Measurements from ENCODE around the gene CNNM2.

CNNM2 gene

DNA sequence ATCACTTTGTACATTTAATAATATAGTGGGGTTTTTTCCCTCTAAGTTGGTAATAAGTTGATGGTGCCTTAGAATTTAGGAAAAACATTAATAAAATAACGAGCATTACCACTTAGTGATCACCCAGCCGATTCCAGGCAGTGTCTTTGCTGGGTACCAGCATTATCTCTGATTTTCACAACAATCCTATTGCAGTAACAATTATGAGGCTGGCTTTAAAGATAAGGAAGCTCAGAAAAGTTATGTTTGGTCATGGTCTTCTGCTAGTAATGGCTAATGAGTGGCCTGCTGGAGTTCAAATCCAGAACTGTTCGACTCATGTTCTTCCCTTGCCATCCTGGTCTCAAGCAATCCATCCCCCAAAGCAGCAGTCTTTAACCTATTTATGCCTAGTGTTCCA, 127.9 kb downstream of the CNNM2 start:
- Histone ChIP-seq H3K27ac (ENCODE audit: low read length) (no peak overlapping the region), H3K4me3 (ENCODE audit: low read length) (no peak overlapping the region), H3K9me3 (ENCODE audit: control insufficient read depth, low read depth, low read length) (no peaks in the 10 kb centered on the region), H3K27me3 (ENCODE audit: control insufficient read depth, insufficient read depth, low read length) (no peaks in the 10 kb centered on the region), H3K36me3 (ENCODE audit: control insufficient read depth, low read depth, low read length) (no peaks in the 10 kb centered on the region), H3K9ac (ENCODE audit: low read length) (no peak overlapping the region), H3K4me1 (ENCODE audit: control insufficient read depth, low read depth, low read length) (peaks cover 24% of the 10 kb centered on the region)

GRCh38 chr10:103047381-103047780, 129.3 kb downstream of the CNNM2 start:
- Histone ChIP-seq H3K27me3 (ENCODE audit: control insufficient read depth, insufficient read depth, low read length) (no peaks in the 10 kb centered on the region), H3K9me3 (ENCODE audit: control insufficient read depth, low read depth, low read length) (no peaks in the 10 kb centered on the region), H3K36me3 (ENCODE audit: control insufficient read depth, low read depth, low read length) (no peaks in the 10 kb centered on the region), H3K27ac (ENCODE audit: low read length) (no peak overlapping the region), H3K9ac (ENCODE audit: low read length) (no peak overlapping the region), H3K4me3 (ENCODE audit: low read length) (no peak overlapping the region), H3K4me1 (ENCODE audit: control insufficient read depth, low read depth, low read length) (peaks cover 22% of the 10 kb centered on the region)

DNA sequence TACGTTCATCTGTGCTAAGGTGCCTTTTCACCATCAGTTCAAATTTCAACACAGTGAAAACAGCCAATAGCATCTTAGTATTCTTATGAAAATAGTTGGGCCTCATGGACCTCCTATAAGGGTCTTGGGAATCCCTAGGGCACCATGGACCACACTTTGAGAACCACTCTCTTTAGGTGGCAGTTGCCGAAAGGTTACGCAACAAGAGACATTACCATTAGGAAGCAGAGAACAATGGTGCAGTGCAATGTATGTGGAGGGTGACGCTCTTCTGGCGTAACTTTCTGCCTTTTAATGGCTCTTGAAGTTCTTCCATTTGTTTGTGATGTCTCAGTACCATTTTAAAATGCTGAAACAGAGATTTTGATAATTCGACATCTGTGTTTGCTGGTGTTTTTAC, 131.1 kb downstream of the CNNM2 start:
- Histone ChIP-seq H3K4me1 (ENCODE audit: control insufficient read depth, low read depth, low read length) (peaks cover 5% of the 10 kb centered on the region), H3K4me3 (ENCODE audit: low read length) (no peak overlapping the region), H3K9ac (ENCODE audit: low read length) (no peak overlapping the region), H3K27me3 (ENCODE audit: control insufficient read depth, insufficient read depth, low read length) (no peaks in the 10 kb centered on the region), H3K9me3 (ENCODE audit: control insufficient read depth, low read depth, low read length) (no peaks in the 10 kb centered on the region), H3K36me3 (ENCODE audit: control insufficient read depth, low read depth, low read length) (no peaks in the 10 kb centered on the region), H3K27ac (ENCODE audit: low read length) (no peak overlapping the region)

GRCh38 chr10:103053659-103054581, 135.8 kb downstream of the CNNM2 start:
- Histone ChIP-seq H3K4me1 (ENCODE audit: control insufficient read depth, low read depth, low read length) (no peaks in the 10 kb centered on the region), H3K27me3 (ENCODE audit: control insufficient read depth, insufficient read depth, low read length) (no peaks in the 10 kb centered on the region), H3K27ac (ENCODE audit: low read length) (no peak overlapping the region), H3K9me3 (ENCODE audit: control insufficient read depth, low read depth, low read length) (no peaks in the 10 kb centered on the region), H3K9ac (ENCODE audit: low read length) (no peak overlapping the region), H3K36me3 (ENCODE audit: control insufficient read depth, low read depth, low read length) (no peaks in the 10 kb centered on the region), H3K4me3 (ENCODE audit: low read length) (no peak overlapping the region)

DNA sequence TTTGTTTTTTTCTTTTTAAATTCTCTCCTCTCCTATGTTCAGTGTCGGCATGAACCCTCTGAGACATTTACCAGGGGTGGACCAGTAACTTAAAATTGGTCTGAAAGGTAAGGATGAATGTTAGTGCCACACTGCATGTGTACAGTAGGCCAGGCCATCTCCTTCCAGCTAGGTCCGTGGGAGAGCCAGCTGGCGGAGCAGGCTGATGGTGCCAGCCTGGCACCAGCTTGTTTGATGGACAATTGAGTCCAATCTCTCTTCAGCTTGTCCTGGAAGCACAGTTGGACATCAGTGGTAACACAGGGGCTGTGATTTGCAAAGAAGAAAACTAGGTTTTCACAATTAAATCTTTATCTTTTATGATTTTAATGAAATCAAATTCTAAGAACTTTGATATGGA, 136.5 kb downstream of the CNNM2 start:
- no peak overlapping the region for H3K4me3 ChIP-seq (ENCODE audit: low read length)
- H3K36me3 ChIP-seq (ENCODE audit: control insufficient read depth, low read depth, low read length), result no peaks in the 10 kb centered on the region
- H3K27me3 ChIP-seq (ENCODE audit: control insufficient read depth, insufficient read depth, low read length), result no peaks in the 10 kb centered on the region
- no peak overlapping the region for H3K9ac ChIP-seq (ENCODE audit: low read length)
- no peak overlapping the region for H3K27ac ChIP-seq (ENCODE audit: low read length)
- no peaks in the 10 kb centered on the region for H3K9me3 ChIP-seq (ENCODE audit: control insufficient read depth, low read depth, low read length)
- H3K4me1 ChIP-seq (ENCODE audit: control insufficient read depth, low read depth, low read length), result no peaks in the 10 kb centered on the region

- Histone ChIP-seq H3K27ac (ENCODE audit: low read length) (no peak overlapping the region), H3K9ac (ENCODE audit: low read length) (no peak overlapping the region), H3K36me3 (ENCODE audit: control insufficient read depth, low read depth, low read length) (no peaks in the 10 kb centered on the region), H3K4me1 (ENCODE audit: control insufficient read depth, low read depth, low read length) (no peaks in the 10 kb centered on the region), H3K27me3 (ENCODE audit: control insufficient read depth, insufficient read depth, low read length) (no peaks in the 10 kb centered on the region), H3K4me3 (ENCODE audit: low read length) (no peak overlapping the region), H3K9me3 (ENCODE audit: control insufficient read depth, low read depth, low read length) (no peaks in the 10 kb centered on the region)
Measured at GRCh38 chr10:103055105-103055504, 137.0 kb downstream of the CNNM2 start.

DNA sequence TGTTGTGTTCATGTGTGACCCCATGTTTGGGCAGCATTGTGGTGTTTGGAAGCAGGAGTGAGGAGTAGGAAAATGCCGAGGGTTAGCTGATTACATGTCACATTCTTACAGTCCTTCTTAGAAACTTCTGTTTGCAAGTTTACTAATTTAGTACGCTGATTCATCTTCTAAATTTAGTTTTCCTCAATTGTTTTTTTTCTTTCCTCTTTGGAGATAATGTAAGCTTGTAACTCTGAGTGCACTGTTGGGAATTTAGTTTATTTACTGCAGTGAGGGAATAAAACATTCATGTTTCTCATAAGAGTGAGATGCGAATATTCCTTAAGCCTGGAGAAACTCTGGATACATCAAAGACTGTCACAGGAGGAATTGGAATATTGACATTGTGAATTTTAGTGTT, 139.9 kb downstream of the CNNM2 start:
- H3K36me3 ChIP-seq (ENCODE audit: control insufficient read depth, low read depth, low read length), result no peaks in the 10 kb centered on the region
- no peaks in the 10 kb centered on the region for H3K27me3 ChIP-seq (ENCODE audit: control insufficient read depth, insufficient read depth, low read length)
- no peak overlapping the region for H3K27ac ChIP-seq (ENCODE audit: low read length)

GRCh38 chr10:103060575-103060974, 142.5 kb downstream of the CNNM2 start:
- H3K4me1 ChIP-seq (ENCODE audit: control insufficient read depth, low read depth, low read length), result peaks cover 7% of the 10 kb centered on the region

More for the DNA sequence above, 139.9 kb downstream of the CNNM2 start:
- H3K4me3 ChIP-seq (ENCODE audit: low read length), result no peak overlapping the region
- H3K9me3 ChIP-seq (ENCODE audit: control insufficient read depth, low read depth, low read length), result no peaks in the 10 kb centered on the region
- no peak overlapping the region for H3K9ac ChIP-seq (ENCODE audit: low read length)
- peaks cover 5% of the 10 kb centered on the region for H3K4me1 ChIP-seq (ENCODE audit: control insufficient read depth, low read depth, low read length)

DNA sequence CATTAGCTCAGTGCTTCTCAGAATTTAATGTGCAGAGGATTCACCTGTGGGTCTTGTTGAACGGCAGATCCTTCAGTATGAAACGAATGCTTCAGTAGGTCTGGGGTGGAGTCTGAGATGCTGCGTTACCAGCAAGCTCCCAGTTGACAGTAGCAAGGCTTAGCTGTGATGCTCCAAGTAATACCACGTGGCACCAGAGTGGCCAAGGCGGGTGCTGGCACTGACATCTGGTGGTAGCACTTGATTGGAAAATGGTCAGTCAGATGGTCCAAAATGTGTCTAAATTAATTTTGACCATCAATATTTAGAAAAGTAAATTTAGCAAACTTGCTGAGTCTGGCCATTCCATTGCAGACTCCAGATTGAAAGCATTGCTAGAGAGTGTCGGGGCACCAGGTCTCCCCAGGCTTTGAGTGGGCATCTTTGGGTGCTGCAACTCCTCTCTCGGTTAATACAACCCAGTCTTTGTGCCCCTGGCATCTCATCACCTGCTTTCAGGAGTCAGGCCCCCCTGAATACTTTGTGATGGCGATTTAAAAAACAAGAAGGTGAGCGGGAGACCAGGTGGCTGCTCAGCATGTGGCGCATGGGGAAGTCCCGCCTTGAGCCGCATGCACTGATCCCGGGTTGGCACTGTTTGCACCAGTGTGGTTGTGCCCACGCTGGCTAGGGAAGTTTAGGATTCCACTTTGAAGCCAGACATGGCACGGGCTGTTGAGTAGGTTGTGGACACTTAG, 144.9 kb downstream of the CNNM2 start:
- H3K4me1 ChIP-seq (ENCODE audit: control insufficient read depth, low read depth, low read length), result peaks cover 7% of the 10 kb centered on the region
- H3K4me3 ChIP-seq (ENCODE audit: low read length), result no peak overlapping the region
- H3K36me3 ChIP-seq (ENCODE audit: control insufficient read depth, low read depth, low read length), result no peaks in the 10 kb centered on the region
- no peak overlapping the region for H3K9ac ChIP-seq (ENCODE audit: low read length)
- H3K27ac ChIP-seq (ENCODE audit: low read length), result no peak overlapping the region
- no peaks in the 10 kb centered on the region for H3K27me3 ChIP-seq (ENCODE audit: control insufficient read depth, insufficient read depth, low read length)
- no peaks in the 10 kb centered on the region for H3K9me3 ChIP-seq (ENCODE audit: control insufficient read depth, low read depth, low read length)

More at GRCh38 chr10:103060575-103060974, 142.5 kb downstream of the CNNM2 start:
- H3K27me3 ChIP-seq (ENCODE audit: control insufficient read depth, insufficient read depth, low read length), result no peaks in the 10 kb centered on the region
- H3K4me3 ChIP-seq (ENCODE audit: low read length), result no peak overlapping the region
- H3K9me3 ChIP-seq (ENCODE audit: control insufficient read depth, low read depth, low read length), result no peaks in the 10 kb centered on the region
- H3K27ac ChIP-seq (ENCODE audit: low read length), result no peak overlapping the region
- no peak overlapping the region for H3K9ac ChIP-seq (ENCODE audit: low read length)
- H3K36me3 ChIP-seq (ENCODE audit: control insufficient read depth, low read depth, low read length), result no peaks in the 10 kb centered on the region

DNA sequence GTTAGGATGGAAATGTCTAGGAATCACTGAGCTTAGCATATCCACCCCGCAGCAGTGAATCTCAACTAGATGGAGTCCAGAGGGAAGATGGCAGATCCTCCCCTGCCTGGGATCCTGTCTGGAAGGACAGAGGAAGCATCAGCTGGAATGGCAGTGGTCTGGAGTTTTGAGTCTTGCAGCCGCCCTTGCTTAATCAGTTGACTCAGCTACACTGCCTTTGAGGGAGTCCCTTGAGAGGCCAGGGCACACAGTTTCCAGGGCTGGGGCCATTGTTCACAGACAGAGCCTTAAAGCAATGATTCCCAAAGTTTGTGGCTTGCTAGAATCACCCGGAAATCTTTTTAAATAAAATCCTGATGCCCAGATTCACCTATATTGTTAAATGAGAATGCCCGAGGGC, 146.9 kb downstream of the CNNM2 start:
- no peaks in the 10 kb centered on the region for H3K36me3 ChIP-seq (ENCODE audit: control insufficient read depth, low read depth, low read length)
- no peaks in the 10 kb centered on the region for H3K9me3 ChIP-seq (ENCODE audit: control insufficient read depth, low read depth, low read length)
- no peaks in the 10 kb centered on the region for H3K27me3 ChIP-seq (ENCODE audit: control insufficient read depth, insufficient read depth, low read length)
- H3K4me1 ChIP-seq (ENCODE audit: control insufficient read depth, low read depth, low read length), result peaks cover 7% of the 10 kb centered on the region
- no peak overlapping the region for H3K27ac ChIP-seq (ENCODE audit: low read length)
- no peak overlapping the region for H3K9ac ChIP-seq (ENCODE audit: low read length)
- H3K4me3 ChIP-seq (ENCODE audit: low read length), result no peak overlapping the region

DNA sequence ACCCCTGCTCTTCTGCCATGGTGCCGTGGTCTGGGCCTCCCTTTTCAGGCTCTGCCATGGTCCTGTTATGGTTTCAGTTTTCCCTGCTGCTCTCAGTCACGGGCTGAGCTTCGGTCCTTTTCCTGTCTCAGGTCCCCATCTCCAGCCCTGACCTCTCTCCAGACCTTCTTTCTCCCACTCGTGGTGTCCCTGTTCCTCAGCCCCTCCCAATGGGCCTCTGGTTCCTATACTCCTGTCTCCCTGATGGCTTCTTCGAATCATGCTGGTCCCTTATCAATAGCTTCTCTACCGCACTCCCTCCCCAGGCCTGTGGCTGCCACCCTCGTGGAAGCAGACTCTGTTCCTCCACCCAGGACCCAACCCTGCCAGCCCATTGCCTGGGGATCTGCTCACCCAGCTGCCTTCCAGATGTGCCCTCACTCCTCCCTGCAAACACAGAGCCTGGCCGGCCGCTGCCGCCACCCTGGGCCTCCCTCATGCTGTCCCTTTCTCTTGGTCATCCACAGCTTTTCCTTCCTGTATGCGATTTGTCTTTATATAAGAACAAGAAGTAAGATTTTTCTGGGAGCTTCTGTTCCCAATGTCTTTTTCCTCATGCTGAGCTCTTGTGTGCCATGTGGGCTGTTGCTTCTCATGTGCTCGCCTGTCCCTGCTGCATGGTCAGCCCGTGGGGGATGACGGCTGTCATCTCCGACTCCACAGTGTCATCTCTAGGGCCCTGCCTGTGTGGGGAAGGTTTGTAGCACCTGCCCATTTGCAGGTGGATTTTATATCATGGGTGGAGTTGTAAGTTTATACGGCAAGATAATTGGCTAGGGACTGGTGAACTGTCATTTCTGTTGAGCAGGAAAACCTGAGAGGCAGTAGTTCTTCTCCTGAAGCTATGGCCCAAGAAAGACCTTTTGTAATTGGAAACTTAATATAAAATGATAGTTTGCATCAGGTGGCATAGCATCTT, 148.3 kb downstream of the CNNM2 start:
- no peaks in the 10 kb centered on the region for H3K9me3 ChIP-seq (ENCODE audit: control insufficient read depth, low read depth, low read length)
- H3K27ac ChIP-seq (ENCODE audit: low read length), result no peak overlapping the region
- H3K4me1 ChIP-seq (ENCODE audit: control insufficient read depth, low read depth, low read length), result peaks cover 7% of the 10 kb centered on the region
- no peaks in the 10 kb centered on the region for H3K27me3 ChIP-seq (ENCODE audit: control insufficient read depth, insufficient read depth, low read length)
- H3K36me3 ChIP-seq (ENCODE audit: control insufficient read depth, low read depth, low read length), result no peaks in the 10 kb centered on the region
- H3K9ac ChIP-seq (ENCODE audit: low read length), result no peak overlapping the region
- no peak overlapping the region for H3K4me3 ChIP-seq (ENCODE audit: low read length)
